Lower leg skin (tissue), 4 donors: ENCODE measurements around the gene CYP26B1. TPM values are rescaled to one million over a fixed set of nuclear protein-coding genes. Genes with fewer than 3 reads are reported as not detected.

ENCODE experiments used
- DNase-seq, 2 donors: peaks; one replicate each; pipeline ENCODE4 v3.0.0-alpha.2; 2019; ENCODE audit warnings: low spot score in 2 of 2
- H3K4me3 ChIP-seq: fragments of 200-600 bp; sonication (generic); 2 replicates; pipeline ENCODE4 v1.5.1; 2017; ENCODE audit warnings: mild to moderate bottlenecking, low read depth; ENCODE audit not compliant: poor library complexity, severe bottlenecking
- POLR2A ChIP-seq, 2 donors: fragments of 450-650 bp; IDR thresholded peaks; one replicate each; pipeline ENCODE4 v1.6.1; 2016 to 2017; ENCODE audit warnings: antibody characterized with exemption in 2 of 2, mild to moderate bottlenecking in 1 of 2, moderate library complexity in 1 of 2
- WGBS, 2 donors: methylation state at CpG; one replicate each; pipeline ENCODE4 v1.1.5; 2018; 5-methylcytosine and 5-hydroxymethylcytosine counted together
- intact Hi-C: fragments of 100-400 bp; cut with DNase I; formaldehyde crosslinking; loops from one replicate; pipeline ENCODE4 v1.15.0; 2023; ENCODE audit warnings: low total_unique reads
- total RNA-seq, 4 donors: library from RNA; depleted of rRNA; stranded (reverse); fragments of >200 nt; gene quantifications; one replicate each; pipeline ENCODE4 v1.1.0, GENCODE V29; 2016
- TF ChIP-seq, protein P1 (sequence below), 3 donors: fragments of 450-650 bp; IDR thresholded peaks; one replicate each; pipeline ENCODE4 v1.5.1; 2016; ENCODE audit warnings: antibody characterized with exemption in 3 of 3, mild to moderate bottlenecking in 3 of 3, moderate library complexity in 2 of 3

CYP26B1 gene
- total RNA-seq, 4 donors from 2014 or later, result 51.6 to 93.0 (median 73.6) TPM

- no peak overlapping the region for H3K4me3 ChIP-seq
- DNase-seq, result peak in 1 of 2 donors; percentile 31
- TF ChIP-seq, protein P1, sequence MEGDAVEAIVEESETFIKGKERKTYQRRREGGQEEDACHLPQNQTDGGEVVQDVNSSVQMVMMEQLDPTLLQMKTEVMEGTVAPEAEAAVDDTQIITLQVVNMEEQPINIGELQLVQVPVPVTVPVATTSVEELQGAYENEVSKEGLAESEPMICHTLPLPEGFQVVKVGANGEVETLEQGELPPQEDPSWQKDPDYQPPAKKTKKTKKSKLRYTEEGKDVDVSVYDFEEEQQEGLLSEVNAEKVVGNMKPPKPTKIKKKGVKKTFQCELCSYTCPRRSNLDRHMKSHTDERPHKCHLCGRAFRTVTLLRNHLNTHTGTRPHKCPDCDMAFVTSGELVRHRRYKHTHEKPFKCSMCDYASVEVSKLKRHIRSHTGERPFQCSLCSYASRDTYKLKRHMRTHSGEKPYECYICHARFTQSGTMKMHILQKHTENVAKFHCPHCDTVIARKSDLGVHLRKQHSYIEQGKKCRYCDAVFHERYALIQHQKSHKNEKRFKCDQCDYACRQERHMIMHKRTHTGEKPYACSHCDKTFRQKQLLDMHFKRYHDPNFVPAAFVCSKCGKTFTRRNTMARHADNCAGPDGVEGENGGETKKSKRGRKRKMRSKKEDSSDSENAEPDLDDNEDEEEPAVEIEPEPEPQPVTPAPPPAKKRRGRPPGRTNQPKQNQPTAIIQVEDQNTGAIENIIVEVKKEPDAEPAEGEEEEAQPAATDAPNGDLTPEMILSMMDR (IDR thresholded peaks at IDR 0.05), result no peak
- no peak for TF ChIP-seq POLR2A (IDR thresholded peaks at IDR 0.05)
- WGBS, 2 donors, result 94 to 97% methylated on average over 8 of the region's 8 CpGs
- intact Hi-C loops, result no loop called here
Observed at GRCh38 chr2:72103690-72104089, 44.0 kb downstream of the CYP26B1 start.

GRCh38 chr2:72103161-72103560, 44.5 kb downstream of the CYP26B1 start:
- peak; percentile 9 to 72 for DNase-seq
- H3K4me3 ChIP-seq, result no peak overlapping the region
- no peak for TF ChIP-seq POLR2A (IDR thresholded peaks at IDR 0.05)
- TF ChIP-seq, protein P1 (IDR thresholded peaks at IDR 0.05), result no peak
- 74 to 89% methylated on average over 5 of the region's 5 CpGs for WGBS, 2 donors
- intact Hi-C loops, result no loop called here

DNA sequence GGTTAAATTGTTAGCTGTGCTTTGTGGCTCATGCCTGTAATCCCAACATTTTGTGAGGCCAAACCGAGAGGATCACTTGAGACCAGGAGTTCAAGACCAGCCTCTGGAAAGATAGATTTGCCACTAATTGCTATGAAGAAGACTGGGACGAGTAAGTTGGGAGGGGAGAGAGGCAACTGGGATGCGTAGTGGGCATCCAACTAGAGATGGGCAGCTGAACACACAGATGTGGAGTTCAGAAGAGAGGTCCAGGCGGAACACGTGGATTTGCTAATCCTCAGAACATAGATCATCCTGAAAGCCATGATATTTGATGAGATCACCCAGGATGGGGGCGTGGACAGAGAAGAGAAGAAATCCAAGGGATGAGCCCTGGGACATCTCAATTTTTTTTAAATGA, 48.7 kb downstream of the CYP26B1 start:
- TF ChIP-seq, protein P1 (IDR thresholded peaks at IDR 0.05), result no peak
- no peak for TF ChIP-seq POLR2A (IDR thresholded peaks at IDR 0.05)
- 85 to 86% methylated on average over 6 of the region's 6 CpGs for WGBS, 2 donors
- no peak overlapping the region for H3K4me3 ChIP-seq
- intact Hi-C loops, result no loop called here
- DNase-seq, result peak; percentile 10 to 70

- intact Hi-C loops, result no loop called here
- WGBS, 2 donors, result 95 to 96% methylated on average over 8 of the region's 8 CpGs
- no peak overlapping the region for H3K4me3 ChIP-seq
- no peak for TF ChIP-seq POLR2A (IDR thresholded peaks at IDR 0.05)
- TF ChIP-seq, protein P1 (IDR thresholded peaks at IDR 0.05), result no peak
- no peak for DNase-seq
Observed at GRCh38 chr2:72097276-72097675, 50.4 kb downstream of the CYP26B1 start.

GRCh38 chr2:72096181-72096580, 51.5 kb downstream of the CYP26B1 start:
- intact Hi-C loops, result no loop called here
- DNase-seq, result no peak
- 78 to 85% methylated on average over 4 of the region's 4 CpGs for WGBS, 2 donors
- no peak for TF ChIP-seq POLR2A (IDR thresholded peaks at IDR 0.05)
- TF ChIP-seq, protein P1 (IDR thresholded peaks at IDR 0.05), result no peak
- H3K4me3 ChIP-seq, result no peak overlapping the region

DNA sequence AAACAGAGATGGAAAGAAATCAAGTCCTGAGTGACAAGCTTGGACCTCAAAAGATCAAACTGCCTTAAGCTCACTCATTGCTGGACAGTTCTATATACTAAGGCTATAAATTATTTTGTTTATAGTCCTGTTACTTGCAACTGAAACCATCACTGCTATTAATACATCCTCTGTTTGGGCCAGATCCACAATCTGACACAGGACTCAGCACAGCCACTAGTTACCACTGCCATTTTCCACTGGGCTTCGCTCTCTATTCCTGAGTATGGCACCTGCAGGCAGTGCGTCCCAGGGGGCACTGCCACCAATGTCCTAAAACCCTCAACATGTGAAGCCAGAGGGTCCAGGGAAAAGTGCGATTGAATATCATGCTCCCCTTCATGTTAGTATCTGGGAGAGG, 52.3 kb downstream of the CYP26B1 start:
- intact Hi-C loops, result no loop called here
- DNase-seq, result peak; percentile 7 to 26
- H3K4me3 ChIP-seq, result no peak overlapping the region
- TF ChIP-seq, protein P1 (IDR thresholded peaks at IDR 0.05), result no peak
- no peak for TF ChIP-seq POLR2A (IDR thresholded peaks at IDR 0.05)
- WGBS, 2 donors, result 91 to 98% methylated on average over 3 of the region's 3 CpGs
